HFF-Myc (cell line): Measurements from ENCODE around the gene SLC35F2.
"Not testable (repeated sequence)": the region's sequence is repeated elsewhere in the genome, so short reads cannot be mapped to it uniquely, and the experiment has no call there.

Experiments used
- DNase-seq: peaks from one replicate; pipeline ENCODE4 v3.0.0-alpha.2; 2011; ENCODE audit warnings: low read depth; ENCODE audit errors: extremely low read depth
- H3K4me3 ChIP-seq: replicated peaks from 2 replicates; pipeline ENCODE4 v1.5.1; 2011; ENCODE audit warnings: low read depth, mild to moderate bottlenecking, control low read depth, low read length
- CTCF ChIP-seq: IDR thresholded peaks from 2 replicates; pipeline ENCODE4 v1.5.1; 2012; ENCODE audit warnings: mild to moderate bottlenecking, low read depth, low read length, control low read depth; ENCODE audit errors: missing control alignments

The SLC35F2 gene, protein sequence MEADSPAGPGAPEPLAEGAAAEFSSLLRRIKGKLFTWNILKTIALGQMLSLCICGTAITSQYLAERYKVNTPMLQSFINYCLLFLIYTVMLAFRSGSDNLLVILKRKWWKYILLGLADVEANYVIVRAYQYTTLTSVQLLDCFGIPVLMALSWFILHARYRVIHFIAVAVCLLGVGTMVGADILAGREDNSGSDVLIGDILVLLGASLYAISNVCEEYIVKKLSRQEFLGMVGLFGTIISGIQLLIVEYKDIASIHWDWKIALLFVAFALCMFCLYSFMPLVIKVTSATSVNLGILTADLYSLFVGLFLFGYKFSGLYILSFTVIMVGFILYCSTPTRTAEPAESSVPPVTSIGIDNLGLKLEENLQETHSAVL

GRCh38 chr11:107858217-107859070 is at the start of gene SLC35F2:
Gene SLC35F2 (minus strand): TSS chr11:107858787. CDS start chr11:107858767, 20 bp downstream.
- DNase-seq: no peak
- no peak for TF ChIP-seq CTCF
- H3K4me3 ChIP-seq: peak within 1 kb of the TSS; percentile 94

GRCh38 chr11:107908211-107908610 is 49.6 kb upstream of the SLC35F2 start:
- H3K4me3 ChIP-seq: no peak overlapping the region
- DNase-seq: no peak
- TF ChIP-seq CTCF: no peak

DNA sequence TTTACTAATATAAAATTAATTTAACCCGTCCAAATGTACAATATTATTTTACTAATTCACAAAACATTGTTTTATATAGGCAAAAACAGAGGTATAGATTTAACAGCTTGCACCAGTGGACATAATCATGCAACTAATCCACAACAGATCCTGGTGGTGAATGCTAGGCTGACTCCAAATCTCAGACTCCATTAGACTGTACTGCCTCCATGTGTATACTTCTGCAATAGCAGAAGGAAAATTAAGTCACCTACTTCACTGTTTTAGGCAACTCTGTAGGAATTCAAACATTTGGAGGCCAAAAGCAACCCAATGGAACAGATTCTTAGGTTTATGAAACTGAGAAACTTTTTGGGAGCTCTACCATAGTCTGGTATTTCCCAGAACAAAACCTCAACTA is 39.7 kb upstream of the SLC35F2 start:
- DNase-seq: peak; percentile 26
- H3K4me3 ChIP-seq: no peak overlapping the region
- TF ChIP-seq CTCF: peak; percentile 53

- H3K4me3 ChIP-seq: no peak overlapping the region
- DNase-seq: no peak
- TF ChIP-seq CTCF: no peak
Measured at GRCh38 chr11:107882095-107882820, 23.7 kb upstream of the SLC35F2 start.

DNA sequence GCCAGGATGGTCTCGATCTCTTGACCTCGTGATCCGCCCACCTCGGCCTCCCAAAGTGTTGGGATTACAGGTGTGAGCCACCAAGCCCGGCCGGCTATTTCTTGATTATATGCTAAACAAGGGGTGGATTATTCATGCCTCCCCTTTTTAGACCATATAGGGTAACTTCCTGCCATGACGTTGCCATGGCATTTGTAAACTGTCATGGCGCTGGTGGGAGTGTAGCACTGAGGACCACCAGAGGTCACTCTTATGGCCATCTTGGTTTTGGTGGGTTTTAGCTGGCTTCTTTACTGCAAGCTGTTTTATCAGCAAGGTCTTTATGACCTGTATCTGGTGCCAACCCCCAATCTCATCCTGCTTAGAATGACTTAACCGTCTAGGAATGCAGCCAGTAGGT is 22.9 kb upstream of the SLC35F2 start:
- H3K4me3 ChIP-seq, DNase-seq: not testable (repeated sequence)

DNA sequence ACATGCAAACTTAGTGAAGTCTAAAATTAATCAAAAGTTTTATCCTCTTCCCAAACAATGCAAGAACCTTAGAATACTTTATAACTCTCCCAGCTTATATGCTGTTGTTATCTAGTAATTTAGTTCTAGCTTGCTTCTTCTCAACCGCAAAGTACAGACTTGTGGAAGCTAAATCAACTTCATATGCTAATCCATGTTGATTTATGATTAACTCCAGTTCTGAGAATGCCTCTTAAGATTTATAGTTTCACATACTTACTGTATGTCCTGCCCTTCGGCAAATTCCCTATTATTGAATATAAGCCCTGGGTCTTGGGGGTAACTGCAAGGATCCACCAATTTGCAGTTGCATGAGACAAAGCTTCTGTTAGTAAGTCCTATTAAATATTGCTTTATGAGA is 17.6 kb upstream of the SLC35F2 start:
- TF ChIP-seq CTCF: no peak
- no peak for DNase-seq
- H3K4me3 ChIP-seq: no peak overlapping the region

DNA sequence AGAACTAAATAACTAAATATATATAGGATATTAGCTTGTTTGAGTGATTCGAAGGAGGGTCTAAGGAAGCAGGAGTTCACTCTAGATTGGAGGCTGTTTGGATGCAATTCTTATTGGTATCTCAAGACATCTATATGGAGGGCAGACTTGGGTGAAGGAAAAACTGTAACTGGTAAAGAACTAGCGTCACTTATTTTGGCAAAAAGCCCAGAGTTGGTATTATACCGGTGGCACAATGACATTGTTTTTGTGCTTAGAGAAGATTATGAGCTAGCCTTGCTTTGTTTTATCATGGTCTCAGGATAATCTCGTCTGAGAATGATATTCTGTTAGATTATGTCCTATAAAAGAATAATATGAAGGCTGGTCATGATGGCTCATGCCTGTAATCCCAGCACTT is 6.0 kb upstream of the SLC35F2 start:
- no peak for DNase-seq

More for the DNA sequence above, 6.0 kb upstream of the SLC35F2 start:
- no peak overlapping the region for H3K4me3 ChIP-seq
- TF ChIP-seq CTCF: no peak
